GM12873 (cell line): ENCODE results near the gene PAPOLG.

Source experiments
- CTCF ChIP-seq: IDR thresholded peaks from 2 replicates; pipeline ENCODE4 v1.5.1; 2012; ENCODE audit warnings: low read depth, mild to moderate bottlenecking, moderate library complexity, low read length, control low read depth; ENCODE audit not compliant: insufficient read depth; ENCODE audit errors: missing control alignments

The PAPOLG gene

GRCh38 chr2:60837123-60837522 is 81.1 kb downstream of the PAPOLG start:
- TF ChIP-seq CTCF = no peak

GRCh38 chr2:60838481-60838880 is 82.4 kb downstream of the PAPOLG start:
- TF ChIP-seq CTCF = no peak

- peak; percentile 58 for TF ChIP-seq CTCF
These were observed 83.2 kb downstream of the PAPOLG start for GRCh38 chr2:60839126-60839813.

- no peak for TF ChIP-seq CTCF
These were observed 84.8 kb downstream of the PAPOLG start for GRCh38 chr2:60840880-60841279.

GRCh38 chr2:60843006-60843405 is 86.9 kb downstream of the PAPOLG start:
- no peak for TF ChIP-seq CTCF

GRCh38 chr2:60844105-60844504 is 88.0 kb downstream of the PAPOLG start:
- TF ChIP-seq CTCF = no peak

GRCh38 chr2:60847854-60848253 is 91.8 kb downstream of the PAPOLG start:
- no peak for TF ChIP-seq CTCF
